Right renal cortex interstitium (tissue), 3 donors: ENCODE data around the gene HMGB1. TPM values are rescaled to one million over a fixed set of nuclear protein-coding genes. Genes with fewer than 3 reads are reported as not detected.
A peak's percentile ranks its signal among the peaks of the same experiment; 100 is the strongest.

Experiments
- DNase-seq, 3 donors: peaks; one replicate each; pipeline ENCODE4 v3.0.0-alpha.2; 2013; ENCODE audit warnings: low read depth in 3 of 3, low spot score in 2 of 3
- polyA plus RNA-seq, 3 donors: library from polyadenylated mRNA; unstranded; fragments of 120-200 nt; gene quantifications; one replicate each; pipeline ENCODE4 v1.2.1, GENCODE V29; 2013; ENCODE audit not compliant: insufficient read length in 3 of 3

HMGB1 gene
- polyA plus RNA-seq, 3 donors, result 901 to 1,042 (median 920) TPM

GRCh38 chr13:30435911-30436451 lies 29.8 kb downstream of the HMGB1 start:
- DNase-seq, result no peak

DNA sequence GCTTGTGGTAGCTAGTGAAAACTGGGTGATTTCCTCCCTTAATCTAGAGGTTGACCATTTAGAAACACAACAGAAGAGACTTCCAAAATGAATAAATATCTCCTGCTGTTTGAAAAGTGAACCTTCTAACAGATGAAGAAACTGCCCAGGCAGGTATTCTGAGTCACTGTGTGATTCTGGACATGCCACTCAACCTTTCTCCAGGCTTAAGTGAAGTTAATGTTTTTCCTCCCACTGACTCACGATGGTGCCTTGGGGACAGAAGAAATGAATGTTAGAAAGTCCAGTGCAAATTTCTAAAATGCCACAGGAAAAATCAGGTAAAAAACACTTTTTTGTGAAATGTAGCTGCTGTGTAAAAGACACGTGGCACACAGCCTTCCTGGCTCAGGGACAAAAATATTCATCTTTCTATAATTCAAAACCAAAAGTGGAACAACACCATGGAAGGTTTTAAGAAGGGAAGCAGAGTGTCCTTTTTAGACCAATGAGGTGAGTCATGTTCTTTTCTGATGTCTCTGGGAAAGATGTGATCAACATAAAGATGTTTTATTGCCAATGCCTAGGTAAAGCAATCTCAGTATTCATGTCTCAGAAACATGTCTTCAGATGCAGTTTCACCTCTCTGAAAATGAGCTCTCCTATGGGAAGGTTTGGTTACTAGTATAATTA lies 34.3 kb downstream of the HMGB1 start:
- no peak for DNase-seq

- no peak for DNase-seq
Measured at GRCh38 chr13:30429721-30430694, 35.7 kb downstream of the HMGB1 start.

GRCh38 chr13:30429235-30429634 lies 36.5 kb downstream of the HMGB1 start:
- no peak for DNase-seq

DNA sequence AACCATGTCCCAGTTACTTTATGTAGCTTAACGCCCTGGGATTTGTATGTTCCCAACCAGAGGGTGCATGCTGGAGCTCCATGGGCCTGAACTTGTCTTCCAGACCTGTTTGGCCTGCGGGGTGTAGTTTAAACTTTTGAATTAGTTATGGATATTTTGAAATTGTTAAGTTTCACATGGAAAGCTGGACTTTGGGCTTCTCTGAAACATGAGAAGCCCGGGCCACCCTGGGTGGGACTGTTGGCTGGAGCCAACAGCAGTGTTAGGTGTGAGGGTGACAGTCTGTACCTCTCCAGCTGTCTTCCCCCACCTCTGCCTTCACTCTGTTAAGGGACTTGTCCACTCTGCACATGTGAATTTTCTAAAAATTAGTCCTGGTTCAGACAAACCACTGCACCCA lies 41.8 kb downstream of the HMGB1 start:
- no peak for DNase-seq

DNA sequence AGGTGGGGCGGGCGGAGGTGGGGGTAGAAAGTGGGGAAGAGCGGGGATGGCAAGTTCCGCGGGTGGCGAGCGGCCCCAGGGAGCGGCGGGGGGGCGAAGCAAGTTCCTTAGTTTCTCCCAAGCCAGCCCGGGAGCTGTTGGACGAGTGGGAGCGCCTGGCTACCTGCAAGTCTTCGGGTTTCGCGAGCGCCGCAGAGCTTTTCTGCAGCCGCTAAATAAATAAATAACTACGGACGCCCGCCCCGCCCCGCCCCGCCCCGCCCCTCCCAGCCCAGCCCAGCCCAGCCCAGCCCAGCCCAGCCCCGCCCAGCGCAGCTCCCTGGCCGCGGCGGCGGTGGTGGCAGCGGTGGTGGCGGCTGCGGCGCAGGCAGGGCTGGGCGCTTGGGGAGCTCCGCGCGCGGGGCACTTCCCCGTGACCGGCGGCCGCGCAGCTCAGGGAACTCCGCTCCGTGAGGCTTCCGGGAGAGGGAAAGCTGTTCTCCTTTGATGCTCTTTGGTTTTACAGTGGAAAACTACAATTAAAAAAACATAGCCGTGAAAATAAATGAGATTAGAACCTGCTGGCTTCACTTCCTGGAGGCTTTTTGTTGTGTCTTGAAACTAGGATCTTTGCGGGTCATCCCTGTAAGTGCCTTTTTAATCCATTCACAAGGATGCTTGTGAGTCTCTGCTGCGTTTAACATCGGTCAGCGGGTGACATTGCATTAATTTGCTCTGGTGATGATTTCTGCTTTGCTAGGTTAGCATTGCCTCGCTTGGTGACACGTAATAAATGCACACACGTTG lies 43.5 kb downstream of the HMGB1 start, which contains the start of gene UBE2L5:
Gene UBE2L5 (plus strand): TSS at position 440 of the 786 bp plus-strand sequence. CDS start 5,498 bp downstream, outside the sequence.
- peak in 1 of 3 donors; percentile 46 for DNase-seq

- DNase-seq, result peak in 2 of 3 donors; percentile 65 to 69
Measured at GRCh38 chr13:30421093-30422053, 44.4 kb downstream of the HMGB1 start.

DNA sequence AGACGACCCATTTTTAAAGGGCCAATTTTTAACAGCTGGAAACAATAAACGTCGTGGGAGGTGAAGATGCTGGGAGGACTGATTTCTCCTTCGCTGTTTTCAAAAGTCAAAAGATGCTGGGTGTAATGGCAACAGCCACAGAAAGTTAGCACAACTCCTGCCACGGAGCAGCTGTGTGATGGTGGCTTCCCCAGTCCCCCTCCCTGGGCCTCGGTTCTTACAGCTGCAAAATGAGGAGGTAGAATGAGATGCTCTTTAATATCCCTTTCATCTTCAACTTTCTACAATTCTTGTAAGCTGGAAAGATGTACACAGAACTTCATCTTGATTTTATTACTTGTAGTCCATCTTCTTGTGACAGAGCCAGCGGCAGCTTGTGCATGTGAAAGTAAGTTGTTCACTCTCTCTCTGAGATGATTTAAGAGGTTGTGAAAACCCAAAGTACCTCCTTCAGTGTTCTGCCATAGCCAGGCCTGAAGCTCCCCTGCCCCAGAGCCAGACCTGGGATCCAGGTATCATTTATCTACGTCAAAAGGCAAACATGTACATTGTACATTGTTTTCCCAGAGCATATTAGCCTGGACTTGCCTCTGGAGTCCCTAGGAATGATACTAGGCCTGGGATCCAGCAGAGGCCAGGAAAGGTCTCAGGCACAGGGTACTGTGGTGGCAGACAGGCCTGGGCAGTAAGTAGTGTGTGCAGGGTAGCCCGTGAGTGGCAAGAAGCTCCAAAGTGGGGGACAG lies 46.8 kb downstream of the HMGB1 start:
- DNase-seq, result no peak

DNA sequence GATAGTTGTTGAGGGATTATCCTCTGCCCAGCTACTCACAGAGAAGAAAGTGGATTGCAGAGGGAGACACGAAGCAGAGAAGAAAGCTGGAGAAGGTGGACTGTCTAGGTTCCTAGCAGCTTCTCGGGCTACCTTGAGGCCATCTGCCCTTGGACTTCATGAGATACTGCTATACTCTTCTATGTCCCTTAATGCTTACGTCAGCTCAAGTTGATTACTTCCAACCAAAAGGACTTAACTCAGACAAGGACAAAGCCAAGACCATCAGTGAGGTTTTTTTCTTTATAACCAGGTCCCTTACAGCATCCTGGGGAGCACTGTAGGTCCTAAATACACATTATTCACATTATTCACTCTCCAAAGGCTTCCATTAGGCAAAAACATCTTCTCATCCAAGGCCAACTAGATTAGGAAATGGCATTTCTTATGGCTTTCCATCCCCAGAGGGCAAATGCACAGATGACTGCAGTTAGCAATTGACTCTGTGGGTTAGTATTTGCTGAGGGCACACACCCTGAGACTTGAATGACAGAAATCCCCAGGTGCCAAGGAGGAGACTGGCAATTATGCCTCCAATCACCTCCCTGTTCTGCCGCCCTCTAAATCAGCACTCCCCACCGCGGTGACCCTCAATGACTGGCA lies 47.5 kb downstream of the HMGB1 start:
- no peak for DNase-seq

GRCh38 chr13:30416471-30416870 lies 49.3 kb downstream of the HMGB1 start:
- DNase-seq, result no peak

GRCh38 chr13:30415430-30416030 lies 50.2 kb downstream of the HMGB1 start:
- no peak for DNase-seq

- DNase-seq, result no peak
Measured at GRCh38 chr13:30413842-30414241, 51.9 kb downstream of the HMGB1 start.

DNA sequence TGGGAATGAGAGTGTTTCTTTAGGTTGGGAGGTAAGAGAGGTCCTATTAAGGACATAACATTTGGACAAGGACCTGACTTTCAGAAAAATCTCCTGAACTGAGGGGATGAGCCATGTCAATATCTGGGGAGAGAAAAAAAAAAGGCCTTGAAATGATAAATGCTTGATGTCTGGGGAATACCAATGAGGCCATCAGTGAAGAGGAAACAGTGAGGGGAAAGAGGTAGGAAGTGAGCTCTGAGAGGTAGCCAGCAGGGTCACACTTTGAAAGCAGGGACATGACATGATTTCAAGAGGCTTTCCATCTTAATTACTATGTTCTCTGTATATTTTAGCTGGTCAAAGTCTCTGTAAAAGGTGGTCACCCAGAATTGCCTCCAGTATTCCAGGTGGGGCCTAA lies 53.4 kb downstream of the HMGB1 start:
- no peak for DNase-seq

DNA sequence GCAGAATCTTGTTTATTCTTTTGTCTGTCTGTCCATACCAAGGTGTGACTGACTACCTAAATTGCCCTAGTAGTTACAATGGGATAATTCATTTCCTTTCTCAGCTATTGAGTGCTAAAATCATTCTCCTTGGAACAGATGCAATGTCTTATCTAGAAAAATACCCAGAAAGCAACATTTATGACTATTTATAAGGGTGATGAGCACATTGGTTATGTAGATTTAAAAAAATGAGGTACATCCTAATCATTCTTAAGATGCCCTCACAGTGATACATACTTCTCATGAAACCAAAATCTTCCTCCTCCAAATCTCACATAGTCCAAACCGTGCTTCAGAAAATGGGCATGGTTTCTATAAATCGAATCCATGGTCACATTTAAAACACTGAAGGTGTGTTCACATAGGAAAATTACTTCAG lies 55.0 kb downstream of the HMGB1 start:
- DNase-seq, result no peak

GRCh38 chr13:30409886-30410704 lies 55.6 kb downstream of the HMGB1 start:
- DNase-seq, result no peak

DNA sequence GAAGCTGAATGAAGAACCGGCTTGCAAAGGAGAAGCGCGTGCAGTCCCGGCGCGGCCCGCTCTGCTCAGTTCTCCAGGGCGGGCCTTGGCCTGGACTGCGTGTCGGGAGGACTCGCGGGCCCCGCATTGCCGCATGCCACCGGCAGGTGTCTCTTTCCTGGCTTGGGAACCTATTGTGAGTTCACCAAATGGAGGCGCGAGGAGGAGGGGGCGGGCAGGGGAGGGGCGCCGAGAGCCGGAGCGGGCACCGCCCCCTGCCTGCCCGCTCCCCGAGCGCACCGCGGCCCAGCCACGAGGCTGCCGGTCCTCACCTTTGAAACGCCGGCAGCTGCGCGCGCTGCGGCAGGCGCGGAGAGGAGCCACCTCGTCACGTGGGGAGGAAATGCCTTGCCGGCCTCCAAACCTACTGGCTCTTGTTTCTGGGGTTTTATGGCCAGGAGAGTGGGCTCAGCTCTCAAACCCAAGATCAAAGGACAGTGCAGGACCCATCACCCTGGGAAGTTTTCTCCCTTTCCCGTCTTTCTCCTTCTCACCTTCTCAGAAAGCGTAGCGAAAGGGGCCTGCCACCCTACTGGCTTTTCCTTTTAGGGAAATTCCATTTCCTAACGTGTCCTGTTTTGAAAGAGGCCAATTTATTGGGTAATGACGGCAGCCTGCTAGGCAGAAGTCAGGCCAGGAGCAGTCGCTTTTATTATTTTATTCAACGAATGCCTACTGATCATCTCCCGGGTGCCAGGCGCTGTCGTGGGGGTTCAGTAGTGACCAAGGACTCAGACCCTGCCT lies 57.2 kb downstream of the HMGB1 start:
- DNase-seq, result peak in 2 of 3 donors; percentile 78 to 84
